WTC11 (cell line): Measurements from ENCODE around the gene CASQ2. TPM values are rescaled to one million over a fixed set of nuclear protein-coding genes. Genes with fewer than 3 reads are reported as not detected.

Experiments used
- ATAC-seq: fragments of 200-7000 bp; cut with Tn5 transposase; 2 replicates; pipeline ENCODE4 v1.10.0; 2021; ENCODE audit warnings: mild to moderate bottlenecking, moderate library complexity
- CTCF ChIA-PET: fragments of 300-600 bp; sonication (Branson Sonifier 250); formaldehyde crosslinking; loops from one replicate; lab custom pipeline; 2021; ENCODE audit warnings: antibody characterized with exemption; lab: Charles Lee
- POLR2A ChIA-PET: fragments of 350-600 bp; sonication (Branson Sonifier 250); formaldehyde crosslinking; loops from one replicate; lab custom pipeline; 2021; ENCODE audit warnings: antibody characterized with exemption; lab: Charles Lee
- DNase-seq: peaks from one replicate; pipeline ENCODE4 v3.0.0; 2021; ENCODE audit warnings: low spot score
- H3K27ac Mint-ChIP-seq: 2 replicates; pipeline ENCODE4 v1.8.0; 2021; ENCODE audit warnings: mixed read lengths
- H3K27me3 Mint-ChIP-seq: 2 replicates; pipeline ENCODE4 v1.8.0; 2021; ENCODE audit warnings: low read depth, mild to moderate bottlenecking, moderate library complexity, mixed read lengths
- H3K36me3 Mint-ChIP-seq: 2 replicates; pipeline ENCODE4 v1.8.0; 2021; ENCODE audit warnings: mixed read lengths
- H3K4me1 Mint-ChIP-seq: 2 replicates; pipeline ENCODE4 v1.8.0; 2022; ENCODE audit warnings: mixed read lengths
- H3K4me3 Mint-ChIP-seq: 2 replicates; pipeline ENCODE4 v1.8.0; 2021; ENCODE audit warnings: mild to moderate bottlenecking, moderate library complexity, mixed read lengths
- H3K9me3 Mint-ChIP-seq: 2 replicates; pipeline ENCODE4 v1.8.0; 2021; ENCODE audit warnings: mixed read lengths
- AR ChIP-seq: fragments of 250-450 bp; sonication (Bioruptor Pico); IDR thresholded peaks from 2 replicates; pipeline ENCODE4 v1.9.0; 2021; ENCODE audit warnings: mild to moderate bottlenecking
- CREM ChIP-seq: sonication (generic); formaldehyde crosslinking; IDR thresholded peaks from 2 replicates; pipeline ENCODE4 v1.8.1; 2022; ENCODE audit warnings: mild to moderate bottlenecking, missing genetic modification reagents, moderate library complexity
- ELF4 ChIP-seq: sonication (generic); formaldehyde crosslinking; IDR thresholded peaks from 2 replicates; pipeline ENCODE4 v1.8.1; 2022; ENCODE audit warnings: low read depth, mild to moderate bottlenecking, moderate library complexity, missing genetic modification reagents
- ETV6 ChIP-seq: sonication (generic); formaldehyde crosslinking; IDR thresholded peaks from 2 replicates; pipeline ENCODE4 v1.8.1; 2022; ENCODE audit warnings: mild to moderate bottlenecking, missing genetic modification reagents
- HMGA2 ChIP-seq: fragments of 250-450 bp; sonication (Bioruptor Pico); IDR thresholded peaks from 2 replicates; pipeline ENCODE4 v1.4.0; 2021; ENCODE audit warnings: mild to moderate bottlenecking, moderate library complexity
- IRF1 ChIP-seq: sonication (generic); formaldehyde crosslinking; IDR thresholded peaks from 2 replicates; pipeline ENCODE4 v1.8.0; 2023; ENCODE audit warnings: missing genetic modification reagents
- MYBL2 ChIP-seq: sonication (generic); formaldehyde crosslinking; IDR thresholded peaks from 2 replicates; pipeline ENCODE4 v1.8.1; 2023; ENCODE audit warnings: mild to moderate bottlenecking, moderate library complexity, missing genetic modification reagents
- NFE2L1 ChIP-seq: sonication (generic); formaldehyde crosslinking; IDR thresholded peaks from 2 replicates; pipeline ENCODE4 v1.8.1; 2023; ENCODE audit warnings: missing genetic modification reagents
- NR1H2 ChIP-seq: sonication (generic); formaldehyde crosslinking; IDR thresholded peaks from 2 replicates; pipeline ENCODE4 v1.9.0; 2021; ENCODE audit warnings: mild to moderate bottlenecking, moderate library complexity, missing genetic modification reagents
- RELA ChIP-seq: sonication (generic); formaldehyde crosslinking; IDR thresholded peaks from 2 replicates; pipeline ENCODE4 v1.8.1; 2022; ENCODE audit warnings: missing genetic modification reagents, mild to moderate bottlenecking, borderline replicate concordance
- RORB ChIP-seq: fragments of 250-450 bp; sonication (Bioruptor Pico); IDR thresholded peaks from 2 replicates; pipeline ENCODE4 v1.9.0; 2021; ENCODE audit warnings: mild to moderate bottlenecking
- USF1 ChIP-seq: sonication (generic); formaldehyde crosslinking; IDR thresholded peaks from 2 replicates; pipeline ENCODE4 v1.8.0; 2022; ENCODE audit warnings: mild to moderate bottlenecking, missing genetic modification reagents
- ZBTB43 ChIP-seq: sonication (generic); formaldehyde crosslinking; IDR thresholded peaks from 2 replicates; pipeline ENCODE4 v1.8.1; 2023; ENCODE audit warnings: mild to moderate bottlenecking, missing genetic modification reagents
- ZNF263 ChIP-seq: sonication (generic); formaldehyde crosslinking; IDR thresholded peaks from 2 replicates; pipeline ENCODE4 v1.8.1; 2022; ENCODE audit warnings: low read depth, mild to moderate bottlenecking, moderate library complexity, missing genetic modification reagents
- ZNF281 ChIP-seq: sonication (generic); formaldehyde crosslinking; IDR thresholded peaks from 2 replicates; pipeline ENCODE4 v1.8.0; 2023; ENCODE audit warnings: mild to moderate bottlenecking, missing genetic modification reagents
- ZNF396 ChIP-seq: fragments of 250-450 bp; sonication (Bioruptor Pico); IDR thresholded peaks from 2 replicates; pipeline ENCODE4 v1.8.0; 2021; ENCODE audit warnings: mild to moderate bottlenecking, moderate library complexity, borderline replicate concordance
- total RNA-seq: library from RNA; stranded (reverse); gene quantifications from 3 replicates; pipeline ENCODE4 v1.2.3, GENCODE V29; 2021
- TF ChIP-seq, protein P1 (sequence below): fragments of 250-450 bp; sonication (Bioruptor Pico); IDR thresholded peaks from 2 replicates; pipeline ENCODE4 v1.9.0; 2021; ENCODE audit warnings: moderate library complexity, mild to moderate bottlenecking, inconsistent platforms, borderline replicate concordance
- TF ChIP-seq, protein P2 (sequence below): sonication (generic); formaldehyde crosslinking; IDR thresholded peaks from 2 replicates; pipeline ENCODE4 v1.8.1; 2023; ENCODE audit warnings: mild to moderate bottlenecking, moderate library complexity, missing genetic modification reagents
- TF ChIP-seq, protein P3 (sequence below): sonication (generic); formaldehyde crosslinking; IDR thresholded peaks from 2 replicates; pipeline ENCODE4 v1.8.1; 2022; ENCODE audit warnings: mild to moderate bottlenecking, moderate library complexity, missing genetic modification reagents

Gene CASQ2
- total RNA-seq, 1 experiment from 2014 or later: not detected

- ATAC-seq: no peak
- no peak for TF ChIP-seq AR (CRISPR knock-in tag)
- no peak for TF ChIP-seq MYBL2 (CRISPR knock-in tag)
- no peak for TF ChIP-seq ELF4
- TF ChIP-seq, protein P1, sequence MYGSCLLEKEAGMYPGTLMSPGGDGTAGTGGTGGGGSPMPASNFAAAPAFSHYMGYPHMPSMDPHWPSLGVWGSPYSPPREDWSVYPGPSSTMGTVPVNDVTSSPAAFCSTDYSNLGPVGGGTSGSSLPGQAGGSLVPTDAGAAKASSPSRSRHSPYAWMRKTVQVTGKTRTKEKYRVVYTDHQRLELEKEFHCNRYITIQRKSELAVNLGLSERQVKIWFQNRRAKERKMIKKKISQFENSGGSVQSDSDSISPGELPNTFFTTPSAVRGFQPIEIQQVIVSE: no peak
- TF ChIP-seq, all 79 proteins: peak for 0
- CTCF ChIA-PET: no interaction called here
- peaks cover 49% of the 10 kb centered on the region for H3K36me3 Mint-ChIP-seq
- H3K27me3 Mint-ChIP-seq: no peaks in the 10 kb centered on the region
- POLR2A ChIA-PET: no interaction called here
- H3K4me3 Mint-ChIP-seq: no peak overlapping the region
- H3K27ac Mint-ChIP-seq: no peak overlapping the region
- 0 out of 2 replicates have a peak, but pooled peaks cover 4% of the 10 kb centered on the region for H3K4me1 Mint-ChIP-seq
- H3K9me3 Mint-ChIP-seq: peaks cover 6% of the 10 kb centered on the region; the same call in 1 of the 2 replicates
- DNase-seq: no peak
Observed at GRCh38 chr1:115666206-115666605, 102.3 kb downstream of the CASQ2 start.

GRCh38 chr1:115665319-115666096 is 103.0 kb downstream of the CASQ2 start:
- no peak overlapping the region for H3K27ac Mint-ChIP-seq
- H3K4me3 Mint-ChIP-seq: no peak overlapping the region
- DNase-seq: no peak
- ChIA-PET POLR2A (no interaction called here), CTCF (no interaction called here)
- 0 out of 2 replicates have a peak, but pooled peaks cover 5% of the 10 kb centered on the region for H3K4me1 Mint-ChIP-seq
- peaks cover 52% of the 10 kb centered on the region for H3K36me3 Mint-ChIP-seq
- no peak for ATAC-seq
- H3K9me3 Mint-ChIP-seq: peaks cover 6% of the 10 kb centered on the region; the same call in 1 of the 2 replicates
- H3K27me3 Mint-ChIP-seq: no peaks in the 10 kb centered on the region
- no peak for TF ChIP-seq RELA (CRISPR knock-in tag)
- no peak for TF ChIP-seq NR1H2 (CRISPR knock-in tag)
- TF ChIP-seq ETV6: no peak
- no peak for TF ChIP-seq RORB
- TF ChIP-seq, protein P2, sequence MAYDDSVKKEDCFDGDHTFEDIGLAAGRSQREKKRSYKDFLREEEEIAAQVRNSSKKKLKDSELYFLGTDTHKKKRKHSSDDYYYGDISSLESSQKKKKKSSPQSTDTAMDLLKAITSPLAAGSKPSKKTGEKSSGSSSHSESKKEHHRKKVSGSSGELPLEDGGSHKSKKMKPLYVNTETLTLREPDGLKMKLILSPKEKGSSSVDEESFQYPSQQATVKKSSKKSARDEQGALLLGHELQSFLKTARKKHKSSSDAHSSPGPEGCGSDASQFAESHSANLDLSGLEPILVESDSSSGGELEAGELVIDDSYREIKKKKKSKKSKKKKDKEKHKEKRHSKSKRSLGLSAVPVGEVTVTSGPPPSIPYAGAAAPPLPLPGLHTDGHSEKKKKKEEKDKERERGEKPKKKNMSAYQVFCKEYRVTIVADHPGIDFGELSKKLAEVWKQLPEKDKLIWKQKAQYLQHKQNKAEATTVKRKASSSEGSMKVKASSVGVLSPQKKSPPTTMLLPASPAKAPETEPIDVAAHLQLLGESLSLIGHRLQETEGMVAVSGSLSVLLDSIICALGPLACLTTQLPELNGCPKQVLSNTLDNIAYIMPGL: no peak
- TF ChIP-seq CREM (CRISPR knock-in tag): no peak
- no peak for TF ChIP-seq NFE2L1 (CRISPR knock-in tag)
- no peak for TF ChIP-seq ZNF281 (CRISPR knock-in tag)
- no peak for TF ChIP-seq IRF1
- no peak for TF ChIP-seq USF1 (CRISPR knock-in tag)
- TF ChIP-seq, protein P3, sequence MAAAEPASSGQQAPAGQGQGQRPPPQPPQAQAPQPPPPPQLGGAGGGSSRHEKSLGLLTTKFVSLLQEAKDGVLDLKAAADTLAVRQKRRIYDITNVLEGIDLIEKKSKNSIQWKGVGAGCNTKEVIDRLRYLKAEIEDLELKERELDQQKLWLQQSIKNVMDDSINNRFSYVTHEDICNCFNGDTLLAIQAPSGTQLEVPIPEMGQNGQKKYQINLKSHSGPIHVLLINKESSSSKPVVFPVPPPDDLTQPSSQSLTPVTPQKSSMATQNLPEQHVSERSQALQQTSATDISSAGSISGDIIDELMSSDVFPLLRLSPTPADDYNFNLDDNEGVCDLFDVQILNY (CRISPR knock-in tag): no peak
- TF ChIP-seq ZBTB43: no peak
- no peak for TF ChIP-seq HMGA2 (CRISPR knock-in tag)
- no peak for TF ChIP-seq ZNF263
- TF ChIP-seq ZNF396: no peak
